ENCODE data around the gene SCYGR7. TPM values are rescaled to one million over a fixed set of nuclear protein-coding genes. Genes with fewer than 3 reads are reported as not detected.

The SCYGR7 gene
- total and polyA plus RNA-seq, 2 of the 13 experiments (the other 11 are each of a cell fraction or from before 2014, with no cell fraction given): not detected

DNA sequence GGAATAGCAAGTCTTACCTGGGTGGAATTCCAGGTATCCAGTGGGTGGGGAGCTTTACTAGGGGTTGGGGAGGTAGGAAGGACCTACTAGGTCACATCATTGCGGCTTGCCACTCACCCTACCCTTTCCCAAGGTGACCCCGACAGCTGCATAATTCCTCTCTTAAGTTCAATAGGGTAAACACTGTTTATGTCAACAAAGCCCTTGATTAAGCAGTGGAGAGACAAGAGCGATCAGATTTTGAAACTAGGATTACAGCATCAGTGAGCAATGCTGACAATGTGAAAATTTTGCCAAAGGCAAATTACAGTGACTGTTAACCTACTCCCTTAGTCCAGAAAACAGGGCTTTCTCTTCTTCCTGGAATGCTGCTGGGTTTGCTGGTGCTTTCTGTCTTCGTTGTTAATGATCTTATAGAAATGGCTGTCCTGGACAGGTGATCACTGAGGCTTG is 24.8 kb upstream of the SCYGR7 start (continued):
- TF ChIP-seq, protein P1, sequence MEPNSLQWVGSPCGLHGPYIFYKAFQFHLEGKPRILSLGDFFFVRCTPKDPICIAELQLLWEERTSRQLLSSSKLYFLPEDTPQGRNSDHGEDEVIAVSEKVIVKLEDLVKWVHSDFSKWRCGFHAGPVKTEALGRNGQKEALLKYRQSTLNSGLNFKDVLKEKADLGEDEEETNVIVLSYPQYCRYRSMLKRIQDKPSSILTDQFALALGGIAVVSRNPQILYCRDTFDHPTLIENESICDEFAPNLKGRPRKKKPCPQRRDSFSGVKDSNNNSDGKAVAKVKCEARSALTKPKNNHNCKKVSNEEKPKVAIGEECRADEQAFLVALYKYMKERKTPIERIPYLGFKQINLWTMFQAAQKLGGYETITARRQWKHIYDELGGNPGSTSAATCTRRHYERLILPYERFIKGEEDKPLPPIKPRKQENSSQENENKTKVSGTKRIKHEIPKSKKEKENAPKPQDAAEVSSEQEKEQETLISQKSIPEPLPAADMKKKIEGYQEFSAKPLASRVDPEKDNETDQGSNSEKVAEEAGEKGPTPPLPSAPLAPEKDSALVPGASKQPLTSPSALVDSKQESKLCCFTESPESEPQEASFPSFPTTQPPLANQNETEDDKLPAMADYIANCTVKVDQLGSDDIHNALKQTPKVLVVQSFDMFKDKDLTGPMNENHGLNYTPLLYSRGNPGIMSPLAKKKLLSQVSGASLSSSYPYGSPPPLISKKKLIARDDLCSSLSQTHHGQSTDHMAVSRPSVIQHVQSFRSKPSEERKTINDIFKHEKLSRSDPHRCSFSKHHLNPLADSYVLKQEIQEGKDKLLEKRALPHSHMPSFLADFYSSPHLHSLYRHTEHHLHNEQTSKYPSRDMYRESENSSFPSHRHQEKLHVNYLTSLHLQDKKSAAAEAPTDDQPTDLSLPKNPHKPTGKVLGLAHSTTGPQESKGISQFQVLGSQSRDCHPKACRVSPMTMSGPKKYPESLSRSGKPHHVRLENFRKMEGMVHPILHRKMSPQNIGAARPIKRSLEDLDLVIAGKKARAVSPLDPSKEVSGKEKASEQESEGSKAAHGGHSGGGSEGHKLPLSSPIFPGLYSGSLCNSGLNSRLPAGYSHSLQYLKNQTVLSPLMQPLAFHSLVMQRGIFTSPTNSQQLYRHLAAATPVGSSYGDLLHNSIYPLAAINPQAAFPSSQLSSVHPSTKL (CRISPR knock-in tag; IDR thresholded peaks at IDR 0.05): no peak
- no peak; the same call in 1 of the 2 replicates for TF ChIP-seq CEBPB (IDR thresholded peaks at IDR 0.05; ENCODE audit: borderline replicate concordance, low read depth, low read length)
- no peak for TF ChIP-seq WIZ (CRISPR knock-in tag; IDR thresholded peaks at IDR 0.05)

DNA sequence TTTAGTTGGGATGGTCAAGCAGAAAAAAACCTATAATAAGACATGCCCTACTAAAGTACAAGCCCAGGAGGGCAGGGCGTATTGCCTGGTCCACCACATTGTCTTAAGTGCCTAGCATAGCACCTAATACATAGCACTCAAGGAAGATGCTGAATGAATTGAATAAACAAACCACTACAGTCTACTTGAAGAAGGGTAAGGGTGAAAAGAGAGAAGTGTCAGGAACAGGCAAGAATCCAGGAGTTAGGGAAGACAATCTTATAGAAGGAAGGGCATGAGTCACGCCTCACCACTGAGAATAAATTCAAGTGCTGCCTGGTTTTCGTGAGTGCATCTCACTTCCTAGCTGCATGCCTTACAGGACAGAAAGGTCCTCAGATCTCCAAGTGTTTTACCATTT is 24.2 kb upstream of the SCYGR7 start:
- ChIA-PET POLR2A (no interaction called here), CTCF (ENCODE audit: low intra/inter-chr PET ratio, low total read pairs) (no interaction called here)
- in situ Hi-C loops (cut with HindIII; ENCODE audit: extremely low pct_ligation_motif_present, low pct_unique_long_range_greater_than_20kb) (no loop called here), intact Hi-C loops (cut with micrococcal nuclease; ENCODE audit: unreplicated experiment) (loop anchor here (1.0 kb wide), 1 partner anchor 32 kb away; no protein-coding TSS in a partner anchor)
- H3K27me3 ChIP-seq (ENCODE audit: control insufficient read depth in 1 of 2, insufficient read depth in 2 of 2, low read length in 2 of 2): no peaks in the 10 kb centered on the region
- ATAC-seq (no peak), DNase-seq (ENCODE audit: low spot score) (no peak), FAIRE-seq (no peak)
- H3K9me3 ChIP-seq (ENCODE audit: low read length): no peaks in the 10 kb centered on the region
- H3K4me3 ChIP-seq (replicated peaks in 1 of 3; ENCODE audit: insufficient read depth in 1 of 3, low read depth in 2 of 3, low read length in 3 of 3): no peak overlapping the region
- H3K79me2 ChIP-seq (ENCODE audit: insufficient read depth, low read length): no peaks in the 10 kb centered on the region
- no peak overlapping the region for H3K4me2 ChIP-seq (ENCODE audit: low read depth, low read length)
- no peak overlapping the region for H3K27ac ChIP-seq (ENCODE audit: extremely low read length, insufficient read depth, low read length)
- H4K20me1 ChIP-seq (ENCODE audit: insufficient read depth, low read length): no peaks in the 10 kb centered on the region
- BruUV-seq (replicated peaks): no TSS peak
- no peaks in the 10 kb centered on the region for H3K36me3 ChIP-seq (replicated peaks in 1 of 2; ENCODE audit: control insufficient read depth in 1 of 2, insufficient read depth in 2 of 2, low read length in 2 of 2)
- no peak overlapping the region for H2AFZ ChIP-seq (ENCODE audit: low read length)
- H3K9ac ChIP-seq (ENCODE audit: insufficient read depth, low read depth, low read length): no peak overlapping the region
- WGBS (ENCODE audit: low lambda C conversion rate): 75% methylated on average over 3 of the region's 3 CpGs
- peaks cover 30% of the 10 kb centered on the region for H3K4me1 ChIP-seq (ENCODE audit: insufficient read depth, low read length)
- TF ChIP-seq, protein P2, sequence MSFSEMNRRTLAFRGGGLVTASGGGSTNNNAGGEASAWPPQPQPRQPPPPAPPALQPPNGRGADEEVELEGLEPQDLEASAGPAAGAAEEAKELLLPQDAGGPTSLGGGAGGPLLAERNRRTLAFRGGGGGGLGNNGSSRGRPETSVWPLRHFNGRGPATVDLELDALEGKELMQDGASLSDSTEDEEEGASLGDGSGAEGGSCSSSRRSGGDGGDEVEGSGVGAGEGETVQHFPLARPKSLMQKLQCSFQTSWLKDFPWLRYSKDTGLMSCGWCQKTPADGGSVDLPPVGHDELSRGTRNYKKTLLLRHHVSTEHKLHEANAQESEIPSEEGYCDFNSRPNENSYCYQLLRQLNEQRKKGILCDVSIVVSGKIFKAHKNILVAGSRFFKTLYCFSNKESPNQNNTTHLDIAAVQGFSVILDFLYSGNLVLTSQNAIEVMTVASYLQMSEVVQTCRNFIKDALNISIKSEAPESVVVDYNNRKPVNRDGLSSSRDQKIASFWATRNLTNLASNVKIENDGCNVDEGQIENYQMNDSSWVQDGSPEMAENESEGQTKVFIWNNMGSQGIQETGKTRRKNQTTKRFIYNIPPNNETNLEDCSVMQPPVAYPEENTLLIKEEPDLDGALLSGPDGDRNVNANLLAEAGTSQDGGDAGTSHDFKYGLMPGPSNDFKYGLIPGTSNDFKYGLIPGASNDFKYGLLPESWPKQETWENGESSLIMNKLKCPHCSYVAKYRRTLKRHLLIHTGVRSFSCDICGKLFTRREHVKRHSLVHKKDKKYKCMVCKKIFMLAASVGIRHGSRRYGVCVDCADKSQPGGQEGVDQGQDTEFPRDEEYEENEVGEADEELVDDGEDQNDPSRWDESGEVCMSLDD (CRISPR knock-in tag; IDR thresholded peaks at IDR 0.05; ENCODE audit: borderline replicate concordance): no peak
- no peak for TF ChIP-seq MBD4 (IDR thresholded peaks at IDR 0.05; ENCODE audit: borderline replicate concordance, low read length)
- TF ChIP-seq, protein P3, sequence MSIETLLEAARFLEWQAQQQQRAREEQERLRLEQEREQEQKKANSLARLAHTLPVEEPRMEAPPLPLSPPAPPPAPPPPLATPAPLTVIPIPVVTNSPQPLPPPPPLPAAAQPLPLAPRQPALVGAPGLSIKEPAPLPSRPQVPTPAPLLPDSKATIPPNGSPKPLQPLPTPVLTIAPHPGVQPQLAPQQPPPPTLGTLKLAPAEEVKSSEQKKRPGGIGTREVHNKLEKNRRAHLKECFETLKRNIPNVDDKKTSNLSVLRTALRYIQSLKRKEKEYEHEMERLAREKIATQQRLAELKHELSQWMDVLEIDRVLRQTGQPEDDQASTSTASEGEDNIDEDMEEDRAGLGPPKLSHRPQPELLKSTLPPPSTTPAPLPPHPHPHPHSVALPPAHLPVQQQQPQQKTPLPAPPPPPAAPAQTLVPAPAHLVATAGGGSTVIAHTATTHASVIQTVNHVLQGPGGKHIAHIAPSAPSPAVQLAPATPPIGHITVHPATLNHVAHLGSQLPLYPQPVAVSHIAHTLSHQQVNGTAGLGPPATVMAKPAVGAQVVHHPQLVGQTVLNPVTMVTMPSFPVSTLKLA (IDR thresholded peaks at IDR 0.05): no peak
- TF ChIP-seq, protein P4, sequence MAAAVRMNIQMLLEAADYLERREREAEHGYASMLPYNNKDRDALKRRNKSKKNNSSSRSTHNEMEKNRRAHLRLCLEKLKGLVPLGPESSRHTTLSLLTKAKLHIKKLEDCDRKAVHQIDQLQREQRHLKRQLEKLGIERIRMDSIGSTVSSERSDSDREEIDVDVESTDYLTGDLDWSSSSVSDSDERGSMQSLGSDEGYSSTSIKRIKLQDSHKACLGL (CRISPR knock-in tag; IDR thresholded peaks at IDR 0.05): no peak
- TF ChIP-seq ZNF678 (CRISPR knock-in tag; IDR thresholded peaks at IDR 0.05): no peak
- TF ChIP-seq, protein P5, sequence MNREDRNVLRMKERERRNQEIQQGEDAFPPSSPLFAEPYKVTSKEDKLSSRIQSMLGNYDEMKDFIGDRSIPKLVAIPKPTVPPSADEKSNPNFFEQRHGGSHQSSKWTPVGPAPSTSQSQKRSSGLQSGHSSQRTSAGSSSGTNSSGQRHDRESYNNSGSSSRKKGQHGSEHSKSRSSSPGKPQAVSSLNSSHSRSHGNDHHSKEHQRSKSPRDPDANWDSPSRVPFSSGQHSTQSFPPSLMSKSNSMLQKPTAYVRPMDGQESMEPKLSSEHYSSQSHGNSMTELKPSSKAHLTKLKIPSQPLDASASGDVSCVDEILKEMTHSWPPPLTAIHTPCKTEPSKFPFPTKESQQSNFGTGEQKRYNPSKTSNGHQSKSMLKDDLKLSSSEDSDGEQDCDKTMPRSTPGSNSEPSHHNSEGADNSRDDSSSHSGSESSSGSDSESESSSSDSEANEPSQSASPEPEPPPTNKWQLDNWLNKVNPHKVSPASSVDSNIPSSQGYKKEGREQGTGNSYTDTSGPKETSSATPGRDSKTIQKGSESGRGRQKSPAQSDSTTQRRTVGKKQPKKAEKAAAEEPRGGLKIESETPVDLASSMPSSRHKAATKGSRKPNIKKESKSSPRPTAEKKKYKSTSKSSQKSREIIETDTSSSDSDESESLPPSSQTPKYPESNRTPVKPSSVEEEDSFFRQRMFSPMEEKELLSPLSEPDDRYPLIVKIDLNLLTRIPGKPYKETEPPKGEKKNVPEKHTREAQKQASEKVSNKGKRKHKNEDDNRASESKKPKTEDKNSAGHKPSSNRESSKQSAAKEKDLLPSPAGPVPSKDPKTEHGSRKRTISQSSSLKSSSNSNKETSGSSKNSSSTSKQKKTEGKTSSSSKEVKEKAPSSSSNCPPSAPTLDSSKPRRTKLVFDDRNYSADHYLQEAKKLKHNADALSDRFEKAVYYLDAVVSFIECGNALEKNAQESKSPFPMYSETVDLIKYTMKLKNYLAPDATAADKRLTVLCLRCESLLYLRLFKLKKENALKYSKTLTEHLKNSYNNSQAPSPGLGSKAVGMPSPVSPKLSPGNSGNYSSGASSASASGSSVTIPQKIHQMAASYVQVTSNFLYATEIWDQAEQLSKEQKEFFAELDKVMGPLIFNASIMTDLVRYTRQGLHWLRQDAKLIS (CRISPR knock-in tag; IDR thresholded peaks at IDR 0.05): no peak
- no peak for TF ChIP-seq ZBTB38 (CRISPR knock-in tag; IDR thresholded peaks at IDR 0.05)
